GM21526 (cell line): ENCODE measurements around the gene NUFIP2.
"Not testable (repeated sequence)": the region's sequence is repeated elsewhere in the genome, so short reads cannot be mapped to it uniquely, and the experiment has no call there.

Experiments used
- ATAC-seq: cut with Tn5 transposase; IDR thresholded peaks from one replicate; pipeline ENCODE4 v1.9.1; 2021; ENCODE audit warnings: moderate library complexity; ENCODE audit not compliant: unreplicated experiment, low FRiP score

The NUFIP2 gene

GRCh38 chr17:29293890-29294579 lies at the start of gene NUFIP2:
NUFIP2 (minus strand) TSS chr17:29294148; CDS start chr17:29294059, 89 bp downstream.
- peak; percentile 82 for ATAC-seq

- ATAC-seq, result no peak
These were observed 48.3 kb upstream of the NUFIP2 start for GRCh38 chr17:29342158-29342765.

GRCh38 chr17:29341726-29342125 lies 47.8 kb upstream of the NUFIP2 start:
- ATAC-seq, result no peak

- ATAC-seq, result not testable (repeated sequence)
These were observed 45.1 kb upstream of the NUFIP2 start for GRCh38 chr17:29339016-29339415.

- ATAC-seq, result no peak
These were observed 37.7 kb upstream of the NUFIP2 start for GRCh38 chr17:29331708-29332085.

GRCh38 chr17:29331075-29331707 lies 37.2 kb upstream of the NUFIP2 start:
- no peak for ATAC-seq

- ATAC-seq, result no peak
These were observed 33.5 kb upstream of the NUFIP2 start for GRCh38 chr17:29327412-29327811.

GRCh38 chr17:29326023-29326813 lies 32.3 kb upstream of the NUFIP2 start:
- ATAC-seq, result no peak

GRCh38 chr17:29322363-29322762 lies 28.4 kb upstream of the NUFIP2 start:
- no peak for ATAC-seq

- ATAC-seq, result no peak
These were observed 9.4 kb upstream of the NUFIP2 start for GRCh38 chr17:29303386-29303785.

- no peak for ATAC-seq
These were observed 5.1 kb upstream of the NUFIP2 start for GRCh38 chr17:29299031-29299430.

- no peak for ATAC-seq
These were observed 1.5 kb upstream of the NUFIP2 start for GRCh38 chr17:29295420-29295819.

- no peak for ATAC-seq
These were observed 592 bp upstream of the NUFIP2 start for GRCh38 chr17:29294580-29294900.

- no peak for ATAC-seq
These were observed 707 bp downstream of the NUFIP2 start for GRCh38 chr17:29292992-29293889.

- no peak for ATAC-seq
These were observed 1.6 kb downstream of the NUFIP2 start for GRCh38 chr17:29292071-29292991.

- ATAC-seq, result no peak
These were observed 2.7 kb downstream of the NUFIP2 start for GRCh38 chr17:29291163-29291752.

- ATAC-seq, result no peak
These were observed 4.1 kb downstream of the NUFIP2 start for GRCh38 chr17:29289852-29290251.

- no peak for ATAC-seq
These were observed 10.0 kb downstream of the NUFIP2 start for GRCh38 chr17:29283961-29284360.

- ATAC-seq, result no peak
These were observed 10.5 kb downstream of the NUFIP2 start for GRCh38 chr17:29283496-29283895.
